Measurements from ENCODE around the gene POLN. TPM values are rescaled to one million over a fixed set of nuclear protein-coding genes. Genes with fewer than 3 reads are reported as not detected.

POLN gene
- total RNA-seq, 2 donors from 2014 or later = 1.6 to 2.8 TPM

- H3K9me3 ChIP-seq = no peaks in the 10 kb centered on the region
- H3K4me1 ChIP-seq = no peaks in the 10 kb centered on the region
- H3K27me3 ChIP-seq = no peaks in the 10 kb centered on the region
- no peak for DNase-seq
- no peak overlapping the region for H3K4me3 ChIP-seq
- H3K27ac ChIP-seq = no peak overlapping the region
- H3K9ac ChIP-seq (ENCODE audit: low read depth in 2 of 2, low read length in 2 of 2) = no peak overlapping the region
- no peaks in the 10 kb centered on the region for H3K36me3 ChIP-seq
- intact Hi-C loops (cut with DNase I) = no loop called here
- no peak for TF ChIP-seq CTCF (IDR thresholded peaks at IDR 0.05)
These were observed 102.9 kb downstream of the POLN start for GRCh38 chr4:2138846-2139500.

GRCh38 chr4:2136726-2137125 is 105.2 kb downstream of the POLN start:
- no peak for DNase-seq
- no peak for TF ChIP-seq CTCF (IDR thresholded peaks at IDR 0.05)
- H3K27me3 ChIP-seq = no peaks in the 10 kb centered on the region
- H3K36me3 ChIP-seq = no peaks in the 10 kb centered on the region
- H3K9ac ChIP-seq (ENCODE audit: low read depth in 2 of 2, low read length in 2 of 2) = no peak overlapping the region
- intact Hi-C loops (cut with DNase I) = no loop called here
- H3K27ac ChIP-seq = no peak overlapping the region
- H3K4me3 ChIP-seq = no peak overlapping the region
- no peaks in the 10 kb centered on the region for H3K9me3 ChIP-seq
- H3K4me1 ChIP-seq = no peaks in the 10 kb centered on the region

- H3K27ac ChIP-seq = no peak overlapping the region
- H3K36me3 ChIP-seq = no peaks in the 10 kb centered on the region
- no peaks in the 10 kb centered on the region for H3K4me1 ChIP-seq
- H3K9me3 ChIP-seq = no peaks in the 10 kb centered on the region
- no peak overlapping the region for H3K9ac ChIP-seq (ENCODE audit: low read depth in 2 of 2, low read length in 2 of 2)
- intact Hi-C loops (cut with DNase I) = no loop called here
- no peak overlapping the region for H3K4me3 ChIP-seq
- no peak for DNase-seq
- TF ChIP-seq CTCF (IDR thresholded peaks at IDR 0.05) = no peak
- no peaks in the 10 kb centered on the region for H3K27me3 ChIP-seq
These were observed 106.8 kb downstream of the POLN start for GRCh38 chr4:2135083-2135482.

GRCh38 chr4:2132438-2132837 is 109.5 kb downstream of the POLN start:
- TF ChIP-seq CTCF (IDR thresholded peaks at IDR 0.05) = no peak

GRCh38 chr4:2127609-2128332 is 114.2 kb downstream of the POLN start:
- Histone ChIP-seq H3K27ac (no peak overlapping the region), H3K9ac (ENCODE audit: low read depth in 2 of 2, low read length in 2 of 2) (no peak overlapping the region), H3K27me3 (no peaks in the 10 kb centered on the region), H3K4me3 (no peak overlapping the region), H3K9me3 (no peaks in the 10 kb centered on the region), H3K36me3 (no peaks in the 10 kb centered on the region), H3K4me1 (no peaks in the 10 kb centered on the region)
- DNase-seq = no peak
- intact Hi-C loops (cut with DNase I) = no loop called here
- TF ChIP-seq CTCF (IDR thresholded peaks at IDR 0.05) = no peak

More at GRCh38 chr4:2132438-2132837, 109.5 kb downstream of the POLN start:
- intact Hi-C loops (cut with DNase I) = no loop called here
- no peak overlapping the region for H3K4me3 ChIP-seq
- no peaks in the 10 kb centered on the region for H3K4me1 ChIP-seq
- H3K27me3 ChIP-seq = no peaks in the 10 kb centered on the region
- H3K36me3 ChIP-seq = no peaks in the 10 kb centered on the region
- no peaks in the 10 kb centered on the region for H3K9me3 ChIP-seq
- no peak for DNase-seq
- no peak overlapping the region for H3K9ac ChIP-seq (ENCODE audit: low read depth in 2 of 2, low read length in 2 of 2)
- no peak overlapping the region for H3K27ac ChIP-seq
